Neural progenitor cell (in vitro differentiated cells): ENCODE measurements around the gene CASP4.

ENCODE experiments used
- CTCF ChIP-seq: fragments of 200-600 bp; sonication (generic); IDR thresholded peaks from 2 replicates; pipeline ENCODE4 v1.5.1; 2017; ENCODE audit warnings: antibody characterized with exemption, mild to moderate bottlenecking
- EZH2 ChIP-seq: fragments of 200-600 bp; sonication (generic); IDR thresholded peaks from 2 replicates; pipeline ENCODE4 v1.6.1; 2017; ENCODE audit warnings: antibody characterized with exemption, mild to moderate bottlenecking, moderate library complexity
- EZH2phosphoT487 ChIP-seq: fragments of 200-600 bp; sonication (generic); IDR thresholded peaks from 2 replicates; pipeline ENCODE4 v1.6.1; 2017; ENCODE audit warnings: antibody characterized with exemption

GRCh38 chr11:104995001-104995408 lies 26.6 kb upstream of the CASP4 start:
- TF ChIP-seq CTCF (no peak), EZH2 (no peak), EZH2phosphoT487 (no peak)
